CD4-positive, alpha-beta T cell (primary cell): ENCODE results near the gene RAPGEF3. TPM values are rescaled to one million over a fixed set of nuclear protein-coding genes. Genes with fewer than 3 reads are reported as not detected.
A peak's percentile ranks its signal among the peaks of the same experiment; 100 is the strongest.

Experiments
- ATAC-seq: fragments of 200-7000 bp; cut with Tn5 transposase; one replicate; pipeline ENCODE4 v1.10.0; 2022; ENCODE audit warnings: mild to moderate bottlenecking; ENCODE audit not compliant: poor library complexity
- CTCF ChIA-PET: fragments of 350-600 bp; sonication (Branson Sonifier 250); formaldehyde crosslinking; loops from one replicate; lab custom pipeline; 2021; ENCODE audit warnings: antibody characterized with exemption, inconsistent platforms; lab: Charles Lee
- POLR2A ChIA-PET: fragments of 350-600 bp; sonication (Branson Sonifier 250); formaldehyde crosslinking; loops from one replicate; lab custom pipeline; 2021; ENCODE audit warnings: antibody characterized with exemption, inconsistent platforms; lab: Charles Lee
- DNase-seq, 14 experiments: peaks; one replicate each; pipeline ENCODE4 v3.0.0-alpha.2; 2013 to 2020; ENCODE audit warnings: mixed read lengths in 2 of 14
- H3K27ac ChIP-seq, 2 donors: one replicate each; pipeline versions ENCODE4 v1.5.1 to v1.7.0; 2013; ENCODE audit warnings: low read length in 2 of 2, low read depth in 1 of 2, mild to moderate bottlenecking in 1 of 2
- H3K27me3 ChIP-seq, 2 experiments: 1 replicate in 1 of 2; 2 replicates in 1 of 2; pipeline versions ENCODE4 v1.6.1 to v1.7.0; 2013; ENCODE audit warnings: low read length in 2 of 2, control low read depth in 1 of 2, mild to moderate bottlenecking in 1 of 2, moderate library complexity in 1 of 2; ENCODE audit not compliant: insufficient read depth in 2 of 2, control insufficient read depth in 1 of 2
- H3K36me3 ChIP-seq: one replicate; pipeline ENCODE4 v1.6.1; 2013; ENCODE audit warnings: low read length, control low read depth; ENCODE audit not compliant: insufficient read depth
- H3K4me1 ChIP-seq: one replicate; pipeline ENCODE4 v1.6.1; 2013; ENCODE audit warnings: low read length, control low read depth; ENCODE audit not compliant: insufficient read depth
- H3K4me3 ChIP-seq: one replicate; pipeline ENCODE4 v1.5.1; 2013; ENCODE audit warnings: mild to moderate bottlenecking, low read length, moderate library complexity
- H3K9me3 ChIP-seq, 2 experiments: 1 replicate in 1 of 2; 2 replicates in 1 of 2; pipeline versions ENCODE4 v1.6.1 to v1.7.0; 2013; ENCODE audit warnings: low read length in 2 of 2, mild to moderate bottlenecking in 2 of 2, control low read depth in 1 of 2, moderate library complexity in 1 of 2; ENCODE audit not compliant: control insufficient read depth in 1 of 2, insufficient read depth in 1 of 2
- H3K27ac Mint-ChIP-seq: one replicate; pipeline ENCODE4 v1.8.0; 2020; ENCODE audit warnings: mixed read lengths
- H3K27me3 Mint-ChIP-seq: one replicate; pipeline ENCODE4 v1.8.0; 2021; ENCODE audit warnings: mixed read lengths
- H3K36me3 Mint-ChIP-seq: one replicate; pipeline ENCODE4 v1.8.0; 2021; ENCODE audit warnings: low read depth, mixed read lengths
- H3K4me1 Mint-ChIP-seq: one replicate; pipeline ENCODE4 v1.8.0; 2021; ENCODE audit warnings: low read depth, mixed read lengths
- H3K4me3 Mint-ChIP-seq: one replicate; pipeline ENCODE4 v1.8.0; 2020; ENCODE audit warnings: mild to moderate bottlenecking, mixed read lengths
- H3K9me3 Mint-ChIP-seq: one replicate; pipeline ENCODE4 v1.8.0; 2020; ENCODE audit warnings: mixed read lengths
- intact Hi-C, 2 experiments: fragments of 100-400 bp; cut with DNase I in 1 of 2; cut with micrococcal nuclease in 1 of 2; formaldehyde crosslinking; loops; one replicate each; pipeline versions ENCODE4 v1.15.1 to v1.9.0; 2023 to 2025; cut with DNase I, micrococcal nuclease
- total RNA-seq, 174 experiments: library from RNA in 2 of 174; stranded (reverse) in 2 of 174; gene quantifications; one replicate each; pipeline ENCODE4 v1.2.3 and lab custom pipeline; 2021 to 2026
- TF ChIP-seq, protein P1 (sequence below): fragments of 200-600 bp; IDR thresholded peaks from one replicate; pipeline ENCODE4 v1.8.0; 2022; ENCODE audit warnings: antibody characterized with exemption, mild to moderate bottlenecking

Gene RAPGEF3
- total RNA-seq, 2 experiments from 2014 or later = 0.17 to 0.33 TPM

DNA sequence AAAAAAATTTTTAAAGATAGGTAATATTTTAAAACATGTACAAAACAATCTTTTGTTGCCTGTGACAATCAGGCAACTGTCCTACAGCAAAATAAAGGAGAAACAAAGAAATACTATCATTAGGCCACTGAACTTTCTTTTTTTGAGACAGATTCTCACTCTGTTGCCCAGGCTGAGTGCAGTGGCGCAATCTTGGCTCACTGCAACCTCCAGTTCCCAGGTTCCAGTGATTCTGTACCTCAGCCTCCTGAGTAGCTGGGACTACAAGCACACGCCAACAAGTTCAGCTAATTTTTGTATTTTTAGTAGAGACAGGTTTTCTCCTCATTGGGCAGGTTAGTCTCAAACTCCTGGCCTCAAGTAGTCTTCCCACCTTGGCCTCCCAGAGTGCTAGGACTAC lies 69.5 kb downstream of the RAPGEF3 start:
- DNase-seq = no peak
- Histone ChIP-seq H3K4me1 (no peaks in the 10 kb centered on the region), H3K4me3 (no peak overlapping the region), H3K36me3 (peaks cover 45% of the 10 kb centered on the region), H3K9me3 (no peaks in the 10 kb centered on the region), H3K27ac (no peak overlapping the region), H3K27me3 (no peaks in the 10 kb centered on the region)
- H3K27me3 Mint-ChIP-seq = no peaks in the 10 kb centered on the region
- TF ChIP-seq, protein P1, sequence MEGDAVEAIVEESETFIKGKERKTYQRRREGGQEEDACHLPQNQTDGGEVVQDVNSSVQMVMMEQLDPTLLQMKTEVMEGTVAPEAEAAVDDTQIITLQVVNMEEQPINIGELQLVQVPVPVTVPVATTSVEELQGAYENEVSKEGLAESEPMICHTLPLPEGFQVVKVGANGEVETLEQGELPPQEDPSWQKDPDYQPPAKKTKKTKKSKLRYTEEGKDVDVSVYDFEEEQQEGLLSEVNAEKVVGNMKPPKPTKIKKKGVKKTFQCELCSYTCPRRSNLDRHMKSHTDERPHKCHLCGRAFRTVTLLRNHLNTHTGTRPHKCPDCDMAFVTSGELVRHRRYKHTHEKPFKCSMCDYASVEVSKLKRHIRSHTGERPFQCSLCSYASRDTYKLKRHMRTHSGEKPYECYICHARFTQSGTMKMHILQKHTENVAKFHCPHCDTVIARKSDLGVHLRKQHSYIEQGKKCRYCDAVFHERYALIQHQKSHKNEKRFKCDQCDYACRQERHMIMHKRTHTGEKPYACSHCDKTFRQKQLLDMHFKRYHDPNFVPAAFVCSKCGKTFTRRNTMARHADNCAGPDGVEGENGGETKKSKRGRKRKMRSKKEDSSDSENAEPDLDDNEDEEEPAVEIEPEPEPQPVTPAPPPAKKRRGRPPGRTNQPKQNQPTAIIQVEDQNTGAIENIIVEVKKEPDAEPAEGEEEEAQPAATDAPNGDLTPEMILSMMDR = no peak
- ChIA-PET POLR2A (no interaction called here), CTCF (no interaction called here)
- H3K4me3 Mint-ChIP-seq = no peak overlapping the region
- intact Hi-C loops = loop anchor here (5.0 to 10.0 kb wide), 5 partner anchors 37 to 1537 kb away; no protein-coding TSS in a partner anchor
- ATAC-seq = no peak
- H3K4me1 Mint-ChIP-seq = peaks cover 5% of the 10 kb centered on the region
- H3K9me3 Mint-ChIP-seq = no peaks in the 10 kb centered on the region
- H3K27ac Mint-ChIP-seq = no peak overlapping the region
- H3K36me3 Mint-ChIP-seq = peaks cover 70% of the 10 kb centered on the region

DNA sequence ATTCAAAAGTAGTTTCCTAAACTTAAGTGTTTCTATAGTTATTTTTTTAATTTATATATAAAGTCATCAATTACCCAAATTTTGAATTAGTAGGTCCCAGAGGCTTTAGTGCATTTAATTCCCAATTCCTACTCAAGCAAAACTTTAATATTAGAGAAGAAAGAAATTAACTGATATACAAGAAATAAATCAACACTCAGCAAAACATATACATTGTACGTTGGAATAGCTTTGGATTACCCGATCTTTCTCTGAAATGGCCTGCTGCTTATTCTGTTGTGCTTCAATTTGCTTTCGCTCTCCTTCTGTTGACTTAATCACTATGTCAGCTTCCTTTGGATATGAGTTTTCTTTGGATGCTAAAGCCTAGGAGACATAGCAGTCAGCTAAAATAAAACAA lies 71.0 kb downstream of the RAPGEF3 start:
- H3K36me3 Mint-ChIP-seq = peaks cover 67% of the 10 kb centered on the region
- H3K4me1 Mint-ChIP-seq = peaks cover 10% of the 10 kb centered on the region
- DNase-seq (no peak), ATAC-seq (no peak)
- no peak overlapping the region for H3K4me3 Mint-ChIP-seq
- no peaks in the 10 kb centered on the region for H3K9me3 ChIP-seq
- no peaks in the 10 kb centered on the region for H3K4me1 ChIP-seq
- no peaks in the 10 kb centered on the region for H3K9me3 Mint-ChIP-seq
- peaks cover 37% of the 10 kb centered on the region for H3K36me3 ChIP-seq
- ChIA-PET CTCF (interaction anchor here (1.1 to 1.4 kb wide), 2 partner anchors 15 to 38 kb away, joined by 3 read pairs; no protein-coding TSS in a partner anchor), POLR2A (interaction anchor here (1.4 to 1.6 kb wide), 2 partner anchors 36 to 655 kb away, joined by 4 to 10 read pairs; no protein-coding TSS in a partner anchor)
- H3K27me3 ChIP-seq = no peaks in the 10 kb centered on the region
- H3K4me3 ChIP-seq = no peak overlapping the region
- H3K27ac Mint-ChIP-seq = no peak overlapping the region
- H3K27ac ChIP-seq = no peak overlapping the region
- no peaks in the 10 kb centered on the region for H3K27me3 Mint-ChIP-seq
- intact Hi-C loops = loop anchor here (2.0 to 10.0 kb wide), 7 partner anchors 35 to 1535 kb away; no protein-coding TSS in a partner anchor
- TF ChIP-seq, protein P1 = no peak

DNA sequence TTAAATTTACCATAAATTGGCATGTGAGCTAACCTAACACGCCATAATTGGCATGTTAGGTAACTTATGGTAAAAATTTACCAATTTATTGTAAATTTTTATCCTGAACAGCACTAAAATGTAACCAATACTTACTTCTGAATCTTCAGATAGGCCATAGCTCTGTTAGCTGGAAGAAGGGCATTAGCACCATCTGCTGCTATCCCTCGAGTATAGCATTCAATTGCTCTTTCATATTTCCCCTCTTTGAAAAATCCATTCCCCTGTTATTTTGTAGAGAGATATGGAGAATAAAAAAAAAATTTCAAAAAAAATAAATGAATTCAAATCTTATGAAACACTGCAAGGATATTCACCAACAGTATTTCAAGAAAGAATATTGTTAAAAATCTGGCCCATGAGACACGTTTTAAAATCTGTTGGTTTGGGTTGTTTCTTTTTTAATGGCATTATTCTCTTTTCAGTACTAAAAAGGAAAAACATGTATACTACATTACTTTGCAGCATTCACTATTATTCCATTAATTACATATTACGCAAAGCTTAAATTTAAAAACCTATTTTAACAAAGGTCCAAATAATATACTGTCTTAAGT lies 71.9 kb downstream of the RAPGEF3 start:
- POLR2A ChIA-PET = interaction anchor here (1.1 to 1.6 kb wide), 3 partner anchors 20 to 654 kb away, joined by 3 to 10 read pairs (median 4); no protein-coding TSS in a partner anchor
- TF ChIP-seq, protein P1 = peak; percentile 58
- intact Hi-C loops = loop anchor here (1.0 to 10.0 kb wide), 8 partner anchors 34 to 1534 kb away; no protein-coding TSS in a partner anchor
- H3K27ac Mint-ChIP-seq = no peak overlapping the region
- H3K4me1 Mint-ChIP-seq = peaks cover 10% of the 10 kb centered on the region
- Histone ChIP-seq H3K36me3 (peaks cover 31% of the 10 kb centered on the region), H3K4me3 (no peak overlapping the region), H3K4me1 (no peaks in the 10 kb centered on the region), H3K27me3 (no peaks in the 10 kb centered on the region), H3K9me3 (no peaks in the 10 kb centered on the region), H3K27ac (no peak overlapping the region)
- peaks cover 65% of the 10 kb centered on the region for H3K36me3 Mint-ChIP-seq
- CTCF ChIA-PET = interaction anchor here (0.6 to 1.6 kb wide), 6 partner anchors 9 to 654 kb away, joined by 3 to 7 read pairs (median 3); no protein-coding TSS in a partner anchor
- no peaks in the 10 kb centered on the region for H3K9me3 Mint-ChIP-seq
- no peak overlapping the region for H3K4me3 Mint-ChIP-seq
- ATAC-seq (peak; percentile 76), DNase-seq (peak in 6 of 14 experiments; percentile 1 to 61 (median 31))
- H3K27me3 Mint-ChIP-seq = no peaks in the 10 kb centered on the region

Other genes with a start within 250 kb of the RAPGEF3 start
- 10 to 100 TPM; 24.6 to 26.4 TPM for gene RPAP3, start 52.9 kb downstream of the RAPGEF3 start, total RNA-seq
- gene ENDOU, start 33.4 kb downstream of the RAPGEF3 start, total RNA-seq = not detected
- gene SLC48A1, start 14.4 kb upstream of the RAPGEF3 start, total RNA-seq = 1 to 10 TPM; 4.5 to 5.8 TPM
- gene HDAC7, start 61.0 kb upstream of the RAPGEF3 start, total RNA-seq = 100 to 1,000 TPM; 116 to 122 TPM
- gene VDR, start 146.1 kb upstream of the RAPGEF3 start, total RNA-seq = 1 to 10 TPM in 1 of 2 experiments, under 1 TPM in 1; 0.93 to 1.6 TPM
- gene TMEM106C, start 204.7 kb upstream of the RAPGEF3 start, total RNA-seq = 10 to 100 TPM; 17.4 to 20.3 TPM
- not detected for gene COL2A1, start 245.6 kb upstream of the RAPGEF3 start, total RNA-seq